ENCODE data around the gene ANKRD33B. TPM values are rescaled to one million over a fixed set of nuclear protein-coding genes. Genes with fewer than 3 reads are reported as not detected.

ANKRD33B gene
- total RNA-seq, 1 experiment from 2014 or later: 10.9 TPM

DNA sequence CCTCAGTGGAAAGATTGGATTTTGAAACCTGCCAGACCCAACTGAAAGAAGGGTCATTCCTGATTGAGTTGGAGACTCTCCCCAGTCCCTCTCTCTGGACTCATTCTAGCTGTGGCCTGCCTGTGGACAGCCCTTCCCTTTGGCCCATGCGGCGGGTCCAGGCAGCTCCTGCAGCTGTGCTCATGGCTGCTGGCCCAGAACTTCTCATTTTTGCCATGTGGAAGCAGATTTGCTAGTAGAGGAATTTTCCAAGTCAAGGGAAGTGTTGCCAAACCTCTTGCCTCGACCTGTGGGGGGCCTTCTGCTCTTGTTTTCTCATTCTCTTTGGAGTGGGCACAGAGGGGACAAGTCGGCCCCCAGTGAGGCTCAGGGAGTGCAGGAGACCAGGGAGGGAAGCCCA is 89.2 kb downstream of the ANKRD33B start:
- H3K4me2 ChIP-seq (ENCODE audit: low read length): no peak overlapping the region
- H4K20me1 ChIP-seq (ENCODE audit: insufficient read depth): no peaks in the 10 kb centered on the region
- CTCF ChIA-PET: no interaction called here

More for the DNA sequence above, 89.2 kb downstream of the ANKRD33B start:
- no peak for ATAC-seq
- H3K9me2 ChIP-seq (ENCODE audit: insufficient read depth): no peaks in the 10 kb centered on the region
- H3K79me2 ChIP-seq (ENCODE audit: insufficient read depth, low read length): no peaks in the 10 kb centered on the region
- BruUV-seq (replicated peaks): no TSS peak
- H3K9me3 ChIP-seq (ENCODE audit: control insufficient read depth in 1 of 2, insufficient read depth in 1 of 2, low read depth in 1 of 2, low read length in 2 of 2): no peaks in the 10 kb centered on the region
- intact Hi-C loops (cut with micrococcal nuclease): no loop called here
- no peaks in the 10 kb centered on the region for H3K27me3 ChIP-seq (ENCODE audit: insufficient read depth, low read length)
- TF ChIP-seq, protein P1, sequence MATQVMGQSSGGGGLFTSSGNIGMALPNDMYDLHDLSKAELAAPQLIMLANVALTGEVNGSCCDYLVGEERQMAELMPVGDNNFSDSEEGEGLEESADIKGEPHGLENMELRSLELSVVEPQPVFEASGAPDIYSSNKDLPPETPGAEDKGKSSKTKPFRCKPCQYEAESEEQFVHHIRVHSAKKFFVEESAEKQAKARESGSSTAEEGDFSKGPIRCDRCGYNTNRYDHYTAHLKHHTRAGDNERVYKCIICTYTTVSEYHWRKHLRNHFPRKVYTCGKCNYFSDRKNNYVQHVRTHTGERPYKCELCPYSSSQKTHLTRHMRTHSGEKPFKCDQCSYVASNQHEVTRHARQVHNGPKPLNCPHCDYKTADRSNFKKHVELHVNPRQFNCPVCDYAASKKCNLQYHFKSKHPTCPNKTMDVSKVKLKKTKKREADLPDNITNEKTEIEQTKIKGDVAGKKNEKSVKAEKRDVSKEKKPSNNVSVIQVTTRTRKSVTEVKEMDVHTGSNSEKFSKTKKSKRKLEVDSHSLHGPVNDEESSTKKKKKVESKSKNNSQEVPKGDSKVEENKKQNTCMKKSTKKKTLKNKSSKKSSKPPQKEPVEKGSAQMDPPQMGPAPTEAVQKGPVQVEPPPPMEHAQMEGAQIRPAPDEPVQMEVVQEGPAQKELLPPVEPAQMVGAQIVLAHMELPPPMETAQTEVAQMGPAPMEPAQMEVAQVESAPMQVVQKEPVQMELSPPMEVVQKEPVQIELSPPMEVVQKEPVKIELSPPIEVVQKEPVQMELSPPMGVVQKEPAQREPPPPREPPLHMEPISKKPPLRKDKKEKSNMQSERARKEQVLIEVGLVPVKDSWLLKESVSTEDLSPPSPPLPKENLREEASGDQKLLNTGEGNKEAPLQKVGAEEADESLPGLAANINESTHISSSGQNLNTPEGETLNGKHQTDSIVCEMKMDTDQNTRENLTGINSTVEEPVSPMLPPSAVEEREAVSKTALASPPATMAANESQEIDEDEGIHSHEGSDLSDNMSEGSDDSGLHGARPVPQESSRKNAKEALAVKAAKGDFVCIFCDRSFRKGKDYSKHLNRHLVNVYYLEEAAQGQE (IDR thresholded peaks at IDR 0.05; ENCODE audit: low read depth): no peak
- no peak for TF ChIP-seq SIN3A (IDR thresholded peaks at IDR 0.05; ENCODE audit: low read depth)
- no peak for TF ChIP-seq RAD21 (IDR thresholded peaks at IDR 0.05; ENCODE audit: low read depth)
- no peak for TF ChIP-seq POLR2A (IDR thresholded peaks at IDR 0.05; ENCODE audit: borderline replicate concordance, extremely low read depth, insufficient read depth, insufficient read length)
- no peak for TF ChIP-seq YY1 (IDR thresholded peaks at IDR 0.05; ENCODE audit: extremely low read depth, insufficient replicate concordance, low read depth, low read length)
- TF ChIP-seq EZH2 (IDR thresholded peaks at IDR 0.05): no peak
- TF ChIP-seq EGR1 (IDR thresholded peaks at IDR 0.05; ENCODE audit: low read depth): no peak
- TF ChIP-seq SRF (IDR thresholded peaks at IDR 0.05; ENCODE audit: low read depth): no peak
- TF ChIP-seq POLR2AphosphoS5 (IDR thresholded peaks at IDR 0.05; ENCODE audit: low read depth, low read length): no peak
- no peak for TF ChIP-seq CBX3 (IDR thresholded peaks at IDR 0.05; ENCODE audit: low read depth)
- TF ChIP-seq, protein P2, sequence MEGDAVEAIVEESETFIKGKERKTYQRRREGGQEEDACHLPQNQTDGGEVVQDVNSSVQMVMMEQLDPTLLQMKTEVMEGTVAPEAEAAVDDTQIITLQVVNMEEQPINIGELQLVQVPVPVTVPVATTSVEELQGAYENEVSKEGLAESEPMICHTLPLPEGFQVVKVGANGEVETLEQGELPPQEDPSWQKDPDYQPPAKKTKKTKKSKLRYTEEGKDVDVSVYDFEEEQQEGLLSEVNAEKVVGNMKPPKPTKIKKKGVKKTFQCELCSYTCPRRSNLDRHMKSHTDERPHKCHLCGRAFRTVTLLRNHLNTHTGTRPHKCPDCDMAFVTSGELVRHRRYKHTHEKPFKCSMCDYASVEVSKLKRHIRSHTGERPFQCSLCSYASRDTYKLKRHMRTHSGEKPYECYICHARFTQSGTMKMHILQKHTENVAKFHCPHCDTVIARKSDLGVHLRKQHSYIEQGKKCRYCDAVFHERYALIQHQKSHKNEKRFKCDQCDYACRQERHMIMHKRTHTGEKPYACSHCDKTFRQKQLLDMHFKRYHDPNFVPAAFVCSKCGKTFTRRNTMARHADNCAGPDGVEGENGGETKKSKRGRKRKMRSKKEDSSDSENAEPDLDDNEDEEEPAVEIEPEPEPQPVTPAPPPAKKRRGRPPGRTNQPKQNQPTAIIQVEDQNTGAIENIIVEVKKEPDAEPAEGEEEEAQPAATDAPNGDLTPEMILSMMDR (IDR thresholded peaks at IDR 0.05 in 2 of 3, conservative IDR thresholded peaks at IDR 0.05 in 1 of 3; ENCODE audit: borderline replicate concordance in 1 of 3, insufficient read depth in 1 of 3, low read depth in 2 of 3, low read length in 2 of 3): no peak
- TF ChIP-seq, protein P3, sequence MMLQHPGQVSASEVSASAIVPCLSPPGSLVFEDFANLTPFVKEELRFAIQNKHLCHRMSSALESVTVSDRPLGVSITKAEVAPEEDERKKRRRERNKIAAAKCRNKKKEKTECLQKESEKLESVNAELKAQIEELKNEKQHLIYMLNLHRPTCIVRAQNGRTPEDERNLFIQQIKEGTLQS (IDR thresholded peaks at IDR 0.05): no peak
- TF ChIP-seq SP1 (IDR thresholded peaks at IDR 0.05; ENCODE audit: low read depth): no peak
- TF ChIP-seq ZFX (IDR thresholded peaks at IDR 0.05): no peak
- no peak for TF ChIP-seq CEBPB (IDR thresholded peaks at IDR 0.05; ENCODE audit: low read depth)
- TF ChIP-seq, protein P4, sequence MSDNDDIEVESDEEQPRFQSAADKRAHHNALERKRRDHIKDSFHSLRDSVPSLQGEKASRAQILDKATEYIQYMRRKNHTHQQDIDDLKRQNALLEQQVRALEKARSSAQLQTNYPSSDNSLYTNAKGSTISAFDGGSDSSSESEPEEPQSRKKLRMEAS (IDR thresholded peaks at IDR 0.05): no peak
- TF ChIP-seq, protein P5, sequence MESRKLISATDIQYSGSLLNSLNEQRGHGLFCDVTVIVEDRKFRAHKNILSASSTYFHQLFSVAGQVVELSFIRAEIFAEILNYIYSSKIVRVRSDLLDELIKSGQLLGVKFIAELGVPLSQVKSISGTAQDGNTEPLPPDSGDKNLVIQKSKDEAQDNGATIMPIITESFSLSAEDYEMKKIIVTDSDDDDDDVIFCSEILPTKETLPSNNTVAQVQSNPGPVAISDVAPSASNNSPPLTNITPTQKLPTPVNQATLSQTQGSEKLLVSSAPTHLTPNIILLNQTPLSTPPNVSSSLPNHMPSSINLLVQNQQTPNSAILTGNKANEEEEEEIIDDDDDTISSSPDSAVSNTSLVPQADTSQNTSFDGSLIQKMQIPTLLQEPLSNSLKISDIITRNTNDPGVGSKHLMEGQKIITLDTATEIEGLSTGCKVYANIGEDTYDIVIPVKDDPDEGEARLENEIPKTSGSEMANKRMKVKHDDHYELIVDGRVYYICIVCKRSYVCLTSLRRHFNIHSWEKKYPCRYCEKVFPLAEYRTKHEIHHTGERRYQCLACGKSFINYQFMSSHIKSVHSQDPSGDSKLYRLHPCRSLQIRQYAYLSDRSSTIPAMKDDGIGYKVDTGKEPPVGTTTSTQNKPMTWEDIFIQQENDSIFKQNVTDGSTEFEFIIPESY (IDR thresholded peaks at IDR 0.05; ENCODE audit: extremely low read depth, insufficient replicate concordance, low read length): no peak
- H3K4me3 ChIP-seq (replicated peaks in 1 of 2; ENCODE audit: low read depth in 1 of 2, low read length in 2 of 2): no peak overlapping the region
- ChIA-PET RAD21 (ENCODE audit: low non-redundant PET in 1 of 2, low total read pairs in 2 of 2, uncharacterized antibody in 2 of 2, unreplicated experiment in 2 of 2) (no interaction called here), POLR2A (no interaction called here)
- no peak for DNase-seq (ENCODE audit: low read depth, low spot score)
- no peak overlapping the region for H2AFZ ChIP-seq (ENCODE audit: low read depth, low read length, poor library complexity, severe bottlenecking)
- H3K36me3 ChIP-seq (ENCODE audit: control insufficient read depth in 1 of 2, insufficient read depth in 2 of 2, low read length in 2 of 2): no peaks in the 10 kb centered on the region; a peak in 1 of 4 replicates
- H3K4me1 ChIP-seq (ENCODE audit: control insufficient read depth in 1 of 2, insufficient read depth in 2 of 2, low read length in 2 of 2): no peaks in the 10 kb centered on the region
- H3K27ac ChIP-seq (ENCODE audit: low read depth, low read length): no peak overlapping the region
- H3K9ac ChIP-seq (ENCODE audit: low read length): no peak overlapping the region

All from HCT116 (cell line).